ENCODE data around the gene CEBPA.

GRCh38 chr19:33270769-33271168 lies 31.6 kb downstream of the CEBPA start:
- TF ChIP-seq, protein P1, sequence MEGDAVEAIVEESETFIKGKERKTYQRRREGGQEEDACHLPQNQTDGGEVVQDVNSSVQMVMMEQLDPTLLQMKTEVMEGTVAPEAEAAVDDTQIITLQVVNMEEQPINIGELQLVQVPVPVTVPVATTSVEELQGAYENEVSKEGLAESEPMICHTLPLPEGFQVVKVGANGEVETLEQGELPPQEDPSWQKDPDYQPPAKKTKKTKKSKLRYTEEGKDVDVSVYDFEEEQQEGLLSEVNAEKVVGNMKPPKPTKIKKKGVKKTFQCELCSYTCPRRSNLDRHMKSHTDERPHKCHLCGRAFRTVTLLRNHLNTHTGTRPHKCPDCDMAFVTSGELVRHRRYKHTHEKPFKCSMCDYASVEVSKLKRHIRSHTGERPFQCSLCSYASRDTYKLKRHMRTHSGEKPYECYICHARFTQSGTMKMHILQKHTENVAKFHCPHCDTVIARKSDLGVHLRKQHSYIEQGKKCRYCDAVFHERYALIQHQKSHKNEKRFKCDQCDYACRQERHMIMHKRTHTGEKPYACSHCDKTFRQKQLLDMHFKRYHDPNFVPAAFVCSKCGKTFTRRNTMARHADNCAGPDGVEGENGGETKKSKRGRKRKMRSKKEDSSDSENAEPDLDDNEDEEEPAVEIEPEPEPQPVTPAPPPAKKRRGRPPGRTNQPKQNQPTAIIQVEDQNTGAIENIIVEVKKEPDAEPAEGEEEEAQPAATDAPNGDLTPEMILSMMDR (IDR thresholded peaks at IDR 0.05): no peak
- TF ChIP-seq POLR2A (IDR thresholded peaks at IDR 0.05): no peak
